Endothelial cell of umbilical vein (primary cell): ENCODE results near the gene MMRN2. TPM values are rescaled to one million over a fixed set of nuclear protein-coding genes. Genes with fewer than 3 reads are reported as not detected.

Experiments
- BruUV-seq: library from RNA; stranded (reverse); fragments of 400-500 nt; replicated peaks from 2 replicates; lab custom pipeline; 2021; lab: Mats Ljungman, UMichigan
- CTCF ChIA-PET: fragments of 300-600, 350-600 bp; sonication (Branson Sonifier 250); formaldehyde crosslinking; loops from one replicate; lab custom pipeline; 2021; ENCODE audit warnings: antibody characterized with exemption, inconsistent platforms; lab: Charles Lee
- POLR2A ChIA-PET: fragments of 300-600, 350-600 bp; sonication (Branson Sonifier 250); formaldehyde crosslinking; loops from one replicate; lab custom pipeline; 2021; ENCODE audit warnings: antibody characterized with exemption, inconsistent platforms; lab: Charles Lee
- DNase-seq: peaks from one replicate; pipeline ENCODE4 v3.0.0-alpha.2; 2011; ENCODE audit warnings: low read depth, low spot score
- FAIRE-seq: peaks from 2 replicates; lab custom pipeline; 2011; peaks lifted over from hg19 to GRCh38; lab: Jason Lieb, UNC
- H2AFZ ChIP-seq: 2 replicates; pipeline ENCODE4 v1.6.0; 2012; ENCODE audit warnings: low read depth, low read length, control low read depth, inconsistent platforms
- H3K27ac ChIP-seq: 2 replicates; pipeline ENCODE4 v1.5.1; 2011; ENCODE audit warnings: low read depth, mild to moderate bottlenecking, control low read depth, low read length, moderate library complexity; ENCODE audit not compliant: insufficient read depth
- H3K27me3 ChIP-seq, 2 experiments: 2 replicates each; pipeline versions ENCODE4 v1.6.0 to v1.6.1; 2011; ENCODE audit warnings: low read length in 2 of 2, mixed read lengths in 1 of 2; ENCODE audit not compliant: control insufficient read depth in 2 of 2, insufficient read depth in 2 of 2
- H3K36me3 ChIP-seq, 2 experiments: 2 replicates in 1 of 2; 3 replicates in 1 of 2; pipeline ENCODE4 v1.5.1; 2011; ENCODE audit warnings: low read length in 2 of 2, mild to moderate bottlenecking in 1 of 2, moderate library complexity in 1 of 2; ENCODE audit not compliant: control insufficient read depth in 2 of 2, insufficient read depth in 2 of 2; ENCODE audit errors: extremely low read depth in 1 of 2
- H3K4me1 ChIP-seq: 3 replicates; pipeline ENCODE4 v1.5.1; 2011; ENCODE audit warnings: mild to moderate bottlenecking, low read length; ENCODE audit not compliant: control insufficient read depth, insufficient read depth; ENCODE audit errors: extremely low read depth
- H3K4me2 ChIP-seq: 2 replicates; pipeline ENCODE4 v1.6.1; 2011; ENCODE audit warnings: low read length, control low read depth, mixed read lengths; ENCODE audit not compliant: insufficient read depth
- H3K4me3 ChIP-seq, 3 experiments: fragments of 200-600 bp in 1 of 3; sonication (generic), shearing (Covaris generic) in 1 of 3; replicated peaks in 1 of 3; 2 replicates each; pipeline ENCODE4 v1.5.1; 2011 to 2016; ENCODE audit warnings: control low read depth in 3 of 3, low read length in 3 of 3, mild to moderate bottlenecking in 2 of 3, inconsistent platforms in 1 of 3, low read depth in 1 of 3, moderate library complexity in 1 of 3; ENCODE audit not compliant: insufficient read depth in 1 of 3
- H3K79me2 ChIP-seq: 2 replicates; pipeline ENCODE4 v1.6.0; 2012; ENCODE audit warnings: low read length, inconsistent platforms; ENCODE audit not compliant: control insufficient read depth, insufficient read depth
- H3K9ac ChIP-seq: replicated peaks from 2 replicates; pipeline ENCODE3; 2011; ENCODE audit warnings: low read length, control low read depth; ENCODE audit not compliant: insufficient read depth; ENCODE audit errors: extremely low read depth
- H3K9me1 ChIP-seq: replicated peaks from 3 replicates; pipeline ENCODE4 v1.6.0; 2011; ENCODE audit warnings: mild to moderate bottlenecking, low read length; ENCODE audit not compliant: control insufficient read depth, insufficient read depth; ENCODE audit errors: extremely low read depth
- H3K9me3 ChIP-seq: replicated peaks from 2 replicates; pipeline ENCODE4 v1.5.1; 2012; ENCODE audit warnings: low read length, inconsistent platforms; ENCODE audit not compliant: control insufficient read depth, insufficient read depth
- H4K20me1 ChIP-seq: replicated peaks from 2 replicates; pipeline ENCODE3; 2011; ENCODE audit warnings: mild to moderate bottlenecking, low read length; ENCODE audit not compliant: control insufficient read depth, insufficient read depth; ENCODE audit errors: extremely low read depth
- CTCF ChIP-seq, 2 donors: IDR thresholded peaks; 1 replicate in 1 of 2; 2 replicates in 1 of 2; pipeline ENCODE4 v1.5.1; 2011; ENCODE audit warnings: low read length in 2 of 2, mild to moderate bottlenecking in 2 of 2, moderate library complexity in 2 of 2, control low read depth in 1 of 2, inconsistent platforms in 1 of 2, low read depth in 1 of 2; ENCODE audit not compliant: insufficient read depth in 1 of 2; ENCODE audit errors: extremely low read depth in 1 of 2
- EZH2 ChIP-seq: IDR thresholded peaks from 2 replicates; pipeline ENCODE4 v1.6.1; 2012; ENCODE audit warnings: borderline replicate concordance, low read depth, mild to moderate bottlenecking, moderate library complexity, low read length, inconsistent platforms; ENCODE audit not compliant: severe bottlenecking
- FOS ChIP-seq: IDR thresholded peaks from 2 replicates; pipeline ENCODE4 v1.6.1; 2011; ENCODE audit warnings: mild to moderate bottlenecking, low read length, moderate library complexity, borderline replicate concordance; ENCODE audit not compliant: insufficient read depth
- GATA2 ChIP-seq: IDR thresholded peaks from 2 replicates; pipeline ENCODE4 v1.7.0; 2011; ENCODE audit warnings: low read depth, mild to moderate bottlenecking, moderate library complexity, mixed read lengths, low read length; ENCODE audit not compliant: insufficient read length, insufficient read depth
- JUN ChIP-seq: IDR thresholded peaks from 2 replicates; pipeline ENCODE4 v1.6.1; 2011; ENCODE audit warnings: borderline replicate concordance, low read depth; ENCODE audit not compliant: insufficient read length, insufficient read depth
- MAX ChIP-seq: IDR thresholded peaks from 2 replicates; pipeline ENCODE4 v1.6.1; 2011; ENCODE audit not compliant: insufficient read depth, insufficient read length
- MYC ChIP-seq: IDR thresholded peaks from one replicate; pipeline ENCODE4 v1.6.1; 2011; ENCODE audit warnings: mild to moderate bottlenecking, low read depth, low read length
- POLR2A ChIP-seq: IDR thresholded peaks from 2 replicates; pipeline ENCODE4 v1.6.1; 2012; ENCODE audit warnings: low read depth, mild to moderate bottlenecking, control low read depth, low read length
- POLR2AphosphoS5 ChIP-seq: IDR thresholded peaks from 2 replicates; pipeline ENCODE4 v1.6.1; 2012; ENCODE audit warnings: low read depth, mild to moderate bottlenecking, control low read depth, low read length, moderate library complexity; ENCODE audit not compliant: insufficient read depth
- dilution Hi-C: fragments of 300-500 bp; cut with MboI; formaldehyde crosslinking; loops from one replicate; pipeline ENCODE4 v1.15.0; 2019; ENCODE audit warnings: low sequenced_read_pairs; ENCODE audit not compliant: extremely low pct_ligation_motif_present
- intact Hi-C: fragments of 100-400 bp; cut with micrococcal nuclease; formaldehyde crosslinking; loops from one replicate; pipeline ENCODE4 v1.10.0; 2022
- polyA plus RNA-seq, 4 experiments: library from polyadenylated mRNA; depleted of rRNA in 3 of 4; stranded (reverse) in 3 of 4; unstranded in 1 of 4; fragments of >200 nt; gene quantifications; 2 replicates each; pipeline versions ENCODE4 v1.2.1 to v1.2.3, GENCODE V29; 2011 to 2012; ENCODE audit warnings: missing spikeins in 1 of 4
- total RNA-seq: library from RNA; stranded (reverse); gene quantifications from 2 replicates; pipeline ENCODE4 v1.2.3, GENCODE V29; 2021

The MMRN2 gene
- total and polyA plus RNA-seq, 2 donors (not counting 3 experiments of a cell fraction or from before 2014, with no cell fraction given): 154 to 169 TPM

- Histone ChIP-seq H3K27me3 (no peaks in the 10 kb centered on the region), H3K4me2 (peak overlapping the region; percentile 49), H3K4me3 (no peak overlapping the region), H3K27ac (peak overlapping the region; percentile 29), H2AFZ (no peak overlapping the region), H4K20me1 (no peaks in the 10 kb centered on the region), H3K9ac (no peak overlapping the region), H3K36me3 (no peaks in the 10 kb centered on the region), H3K9me1 (no peaks in the 10 kb centered on the region), H3K79me2 (no peaks in the 10 kb centered on the region), H3K9me3 (no peaks in the 10 kb centered on the region), H3K4me1 (peaks cover 55% of the 10 kb centered on the region)
- ChIA-PET CTCF (interaction anchor here (0.7 to 8.5 kb wide), 8 partner anchors 9 to 276 kb away, joined by 3 to 189 read pairs (median 4); partner anchors contain the start of genes MMRN2 and SNCG), POLR2A (interaction anchor here (1.4 to 2.0 kb wide), 2 partner anchors 9 to 12 kb away, joined by 3 to 11 read pairs; partner anchors contain the start of genes MMRN2 and SNCG)
- peak; percentile 56 for DNase-seq
- TF ChIP-seq CTCF (IDR thresholded peaks at IDR 0.05; ENCODE audit: extremely low read depth in 1 of 2, insufficient read depth in 1 of 2, low read depth in 1 of 2, low read length in 2 of 2) (no peak), MAX (no peak), GATA2 (no peak), JUN (no peak), EZH2 (no peak), POLR2AphosphoS5 (peak; percentile 24), FOS (peak; percentile 60), POLR2A (no peak), MYC (no peak)
- dilution Hi-C loops: no loop called here
- BruUV-seq: no TSS peak
- intact Hi-C loops: loop anchor here (2.0 to 5.0 kb wide), 4 partner anchors 13 to 693 kb away; partner anchors contain the start of genes GLUD1, MMRN2 and SHLD2
- peak; percentile 89 for FAIRE-seq
Measured at GRCh38 chr10:86969421-86970041, 12.1 kb upstream of the MMRN2 start.
